Activated T-cell treated with anti-CD3 and anti-CD28 coated beads, Interleukin-2, amount 50 U/mL, for 72 hours (primary cell): Measurements from ENCODE around the gene VEGFA. TPM values are rescaled to one million over a fixed set of nuclear protein-coding genes. Genes with fewer than 3 reads are reported as not detected.

ENCODE experiments used
- ATAC-seq, 2 donors: fragments of 150-1000 bp; cut with Tn5 transposase; replicated peaks in 1 of 2; 2 replicates each; pipeline ENCODE4 v1.10.0; 2021; ENCODE audit warnings: moderate library complexity in 2 of 2, mild to moderate bottlenecking in 1 of 2
- DNase-seq, 2 donors: peaks; one replicate each; pipeline ENCODE4 v3.0.0; 2021 to 2022; ENCODE audit warnings: mixed read lengths in 1 of 2
- H3K27ac Mint-ChIP-seq: one replicate; pipeline ENCODE4 v1.8.0; 2022; ENCODE audit warnings: mild to moderate bottlenecking, moderate library complexity, mixed read lengths
- H3K27me3 Mint-ChIP-seq: one replicate; pipeline ENCODE4 v1.8.0; 2022; ENCODE audit warnings: low read depth, mixed read lengths
- H3K36me3 Mint-ChIP-seq, 2 donors: one replicate each; pipeline ENCODE4 v1.8.0; 2022; ENCODE audit warnings: mixed read lengths in 2 of 2, mild to moderate bottlenecking in 1 of 2; ENCODE audit not compliant: insufficient read depth in 2 of 2
- H3K4me1 Mint-ChIP-seq: one replicate; pipeline ENCODE4 v1.8.0; 2022; ENCODE audit warnings: low read depth, mixed read lengths
- H3K4me3 Mint-ChIP-seq, 2 donors: one replicate each; pipeline ENCODE4 v1.8.0; 2022; ENCODE audit warnings: mild to moderate bottlenecking in 2 of 2, mixed read lengths in 2 of 2, moderate library complexity in 2 of 2
- H3K9me3 Mint-ChIP-seq, 2 donors: one replicate each; pipeline ENCODE4 v1.8.0; 2022; ENCODE audit warnings: mixed read lengths in 2 of 2
- total RNA-seq, 2 donors: library from RNA; stranded (reverse); gene quantifications; one replicate each; pipeline ENCODE4 v1.2.3, GENCODE V29; 2022

The VEGFA gene
- total RNA-seq, 2 donors from 2014 or later, result 65.2 to 67.1 TPM

DNA sequence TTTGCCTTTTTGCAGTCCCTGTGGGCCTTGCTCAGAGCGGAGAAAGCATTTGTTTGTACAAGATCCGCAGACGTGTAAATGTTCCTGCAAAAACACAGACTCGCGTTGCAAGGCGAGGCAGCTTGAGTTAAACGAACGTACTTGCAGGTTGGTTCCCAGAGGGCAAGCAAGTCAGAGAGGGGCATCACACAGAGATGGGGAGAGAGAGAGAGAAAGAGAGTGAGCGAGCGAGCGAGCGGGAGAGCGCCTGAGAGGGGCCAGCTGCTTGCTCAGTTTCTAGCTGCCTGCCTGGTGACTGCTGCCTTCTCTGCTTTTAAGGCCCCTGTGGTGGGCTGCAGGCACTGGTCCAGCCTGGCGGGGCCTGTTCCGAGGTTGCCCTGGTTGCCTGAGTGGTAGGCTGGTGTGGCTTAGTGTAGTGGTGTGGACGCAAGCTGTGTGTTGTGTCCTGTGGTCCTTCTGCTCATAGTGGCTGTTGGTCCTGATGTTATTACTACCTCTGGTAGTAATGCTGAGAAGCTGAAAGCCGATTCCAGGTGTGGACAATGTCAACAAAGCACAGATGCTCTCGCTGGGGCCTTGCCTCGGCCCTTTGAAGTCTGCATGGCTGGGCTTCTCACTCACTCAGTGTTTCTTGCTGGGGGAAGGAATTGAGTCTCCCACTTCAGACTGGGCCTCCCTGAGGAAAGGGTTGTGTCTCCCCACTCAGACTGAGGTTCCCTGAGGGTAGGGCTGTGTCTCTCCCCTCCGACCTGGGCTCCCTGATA, 12.1 kb downstream of the VEGFA start:
- no peak overlapping the region for H3K27ac Mint-ChIP-seq
- DNase-seq, result no peak
- H3K9me3 Mint-ChIP-seq, result no peaks in the 10 kb centered on the region
- H3K27me3 Mint-ChIP-seq, result no peaks in the 10 kb centered on the region
- ATAC-seq, result no peak
- no peaks in the 10 kb centered on the region for H3K4me1 Mint-ChIP-seq
- no peak overlapping the region for H3K4me3 Mint-ChIP-seq
- peaks cover 6 to 22% of the 10 kb centered on the region in 2 donors for H3K36me3 Mint-ChIP-seq

DNA sequence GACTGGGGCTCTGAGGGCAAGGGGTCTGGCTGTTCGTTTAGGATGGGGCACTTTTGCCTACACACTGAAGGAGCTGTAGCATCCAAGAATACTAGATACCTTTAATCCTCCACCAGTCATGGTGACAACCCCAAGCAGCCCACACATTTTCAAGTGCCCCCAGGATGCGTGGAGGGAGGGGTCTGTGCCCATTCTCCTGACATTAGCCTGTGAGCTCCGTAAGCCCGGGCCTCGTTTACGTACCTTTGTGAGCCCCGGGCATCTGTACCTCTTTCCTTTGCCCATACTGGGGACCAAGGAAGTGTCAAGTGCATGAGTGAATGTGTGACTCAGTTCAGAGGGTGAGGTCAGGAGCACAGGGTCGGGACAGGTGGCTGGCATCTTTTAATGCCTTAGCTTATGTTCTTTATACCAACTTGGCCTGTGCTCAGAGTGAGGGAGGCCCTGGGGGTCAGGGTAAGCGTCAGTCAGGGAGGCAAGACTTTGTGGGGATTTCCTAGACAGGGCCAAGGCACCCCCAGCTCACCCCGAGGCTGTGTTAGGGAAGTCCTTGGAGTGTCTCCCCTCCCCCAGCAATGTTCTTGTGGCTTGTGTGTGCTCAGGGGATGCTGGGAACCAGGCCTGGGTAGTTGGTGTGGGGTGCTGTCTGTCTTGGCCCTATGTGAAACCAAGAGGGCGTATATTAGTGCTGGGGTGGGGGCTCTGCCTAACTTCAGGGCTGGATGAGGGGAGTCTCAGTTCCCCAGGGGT, 12.9 kb downstream of the VEGFA start:
- Mint-ChIP-seq H3K9me3 (no peaks in the 10 kb centered on the region), H3K27ac (no peak overlapping the region), H3K36me3 (peaks cover 5 to 22% of the 10 kb centered on the region in 2 donors), H3K4me1 (no peaks in the 10 kb centered on the region), H3K27me3 (no peaks in the 10 kb centered on the region), H3K4me3 (no peak overlapping the region)
- DNase-seq (no peak), ATAC-seq (no peak)

DNA sequence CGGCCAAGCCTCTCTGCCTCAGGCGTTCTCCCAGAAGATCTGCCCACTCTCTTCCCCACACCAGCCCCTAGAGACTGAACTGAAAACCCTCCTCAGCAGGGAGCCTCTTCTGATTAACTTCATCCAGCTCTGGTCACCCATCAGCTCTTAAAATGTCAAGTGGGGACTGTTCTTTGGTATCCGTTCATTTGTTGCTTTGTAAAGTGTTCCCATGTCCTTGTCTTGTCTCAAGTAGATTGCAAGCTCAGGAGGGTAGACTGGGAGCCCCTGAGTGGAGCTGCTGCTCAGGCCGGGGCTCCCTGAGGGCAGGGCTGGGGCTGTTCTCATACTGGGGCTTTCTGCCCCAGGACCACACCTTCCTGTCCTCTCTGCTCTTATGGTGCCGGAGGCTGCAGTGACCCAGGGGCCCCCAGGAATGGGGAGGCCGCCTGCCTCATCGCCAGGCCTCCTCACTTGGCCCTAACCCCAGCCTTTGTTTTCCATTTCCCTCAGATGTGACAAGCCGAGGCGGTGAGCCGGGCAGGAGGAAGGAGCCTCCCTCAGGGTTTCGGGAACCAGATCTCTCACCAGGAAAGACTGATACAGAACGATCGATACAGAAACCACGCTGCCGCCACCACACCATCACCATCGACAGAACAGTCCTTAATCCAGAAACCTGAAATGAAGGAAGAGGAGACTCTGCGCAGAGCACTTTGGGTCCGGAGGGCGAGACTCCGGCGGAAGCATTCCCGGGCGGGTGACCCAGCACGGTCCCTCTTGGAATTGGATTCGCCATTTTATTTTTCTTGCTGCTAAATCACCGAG, 14.2 kb downstream of the VEGFA start:
- DNase-seq, result no peak
- no peaks in the 10 kb centered on the region for H3K4me1 Mint-ChIP-seq
- no peak for ATAC-seq
- H3K4me3 Mint-ChIP-seq, result no peak overlapping the region
- H3K27ac Mint-ChIP-seq, result no peak overlapping the region
- no peaks in the 10 kb centered on the region for H3K9me3 Mint-ChIP-seq
- H3K36me3 Mint-ChIP-seq, result peaks cover 5 to 14% of the 10 kb centered on the region in 2 donors
- H3K27me3 Mint-ChIP-seq, result no peaks in the 10 kb centered on the region

DNA sequence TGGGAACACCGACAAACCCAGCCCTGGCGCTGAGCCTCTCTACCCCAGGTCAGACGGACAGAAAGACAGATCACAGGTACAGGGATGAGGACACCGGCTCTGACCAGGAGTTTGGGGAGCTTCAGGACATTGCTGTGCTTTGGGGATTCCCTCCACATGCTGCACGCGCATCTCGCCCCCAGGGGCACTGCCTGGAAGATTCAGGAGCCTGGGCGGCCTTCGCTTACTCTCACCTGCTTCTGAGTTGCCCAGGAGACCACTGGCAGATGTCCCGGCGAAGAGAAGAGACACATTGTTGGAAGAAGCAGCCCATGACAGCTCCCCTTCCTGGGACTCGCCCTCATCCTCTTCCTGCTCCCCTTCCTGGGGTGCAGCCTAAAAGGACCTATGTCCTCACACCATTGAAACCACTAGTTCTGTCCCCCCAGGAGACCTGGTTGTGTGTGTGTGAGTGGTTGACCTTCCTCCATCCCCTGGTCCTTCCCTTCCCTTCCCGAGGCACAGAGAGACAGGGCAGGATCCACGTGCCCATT, 15.3 kb downstream of the VEGFA start:
- no peaks in the 10 kb centered on the region for H3K27me3 Mint-ChIP-seq
- DNase-seq, result no peak
- H3K9me3 Mint-ChIP-seq, result no peaks in the 10 kb centered on the region
- H3K27ac Mint-ChIP-seq, result no peak overlapping the region
- no peaks in the 10 kb centered on the region for H3K4me1 Mint-ChIP-seq
- H3K4me3 Mint-ChIP-seq, result no peak overlapping the region
- no peak for ATAC-seq
- H3K36me3 Mint-ChIP-seq, result peaks cover 5 to 14% of the 10 kb centered on the region in 2 donors

DNA sequence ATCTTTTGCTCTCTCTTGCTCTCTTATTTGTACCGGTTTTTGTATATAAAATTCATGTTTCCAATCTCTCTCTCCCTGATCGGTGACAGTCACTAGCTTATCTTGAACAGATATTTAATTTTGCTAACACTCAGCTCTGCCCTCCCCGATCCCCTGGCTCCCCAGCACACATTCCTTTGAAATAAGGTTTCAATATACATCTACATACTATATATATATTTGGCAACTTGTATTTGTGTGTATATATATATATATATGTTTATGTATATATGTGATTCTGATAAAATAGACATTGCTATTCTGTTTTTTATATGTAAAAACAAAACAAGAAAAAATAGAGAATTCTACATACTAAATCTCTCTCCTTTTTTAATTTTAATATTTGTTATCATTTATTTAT, 15.9 kb downstream of the VEGFA start:
- Mint-ChIP-seq H3K27me3 (no peaks in the 10 kb centered on the region), H3K4me1 (no peaks in the 10 kb centered on the region), H3K27ac (no peak overlapping the region), H3K36me3 (peaks cover 5 to 12% of the 10 kb centered on the region in 2 donors), H3K9me3 (no peaks in the 10 kb centered on the region), H3K4me3 (no peak overlapping the region)
- DNase-seq (no peak), ATAC-seq (no peak)

DNA sequence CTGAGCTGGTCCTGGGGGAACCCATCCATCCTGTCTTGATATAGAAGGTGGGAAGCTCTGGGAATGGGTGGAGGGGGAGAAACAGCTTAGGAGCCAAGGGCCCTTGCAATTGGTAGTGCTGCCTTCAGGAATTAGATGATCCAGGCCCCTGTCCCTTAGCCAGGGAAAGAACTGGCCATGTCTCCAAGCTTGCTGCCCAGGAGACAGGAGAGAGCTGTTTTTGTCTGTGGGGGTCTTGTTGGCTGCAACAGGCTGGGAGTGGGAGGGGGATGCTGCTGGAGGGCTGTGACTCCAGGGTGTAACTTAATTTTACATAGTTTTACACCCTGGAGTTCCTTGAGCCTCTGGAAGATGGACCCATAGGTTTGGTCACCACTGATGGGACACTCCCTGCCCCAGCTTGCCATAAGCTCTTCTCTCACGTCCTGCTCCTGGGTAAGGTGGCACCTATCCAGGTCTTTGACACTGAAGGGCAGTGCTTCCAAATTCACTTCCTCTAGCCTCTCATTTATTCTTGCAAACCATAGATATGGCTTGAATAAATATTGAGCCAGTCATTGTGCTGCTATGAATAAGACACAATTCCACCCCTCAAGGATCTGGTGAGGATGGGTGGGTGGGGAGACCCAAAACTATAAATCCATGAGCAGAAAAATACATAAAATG, 16.8 kb downstream of the VEGFA start:
- no peak for ATAC-seq
- DNase-seq, result no peak
- peaks cover 3 to 8% of the 10 kb centered on the region in 2 donors for H3K36me3 Mint-ChIP-seq
- H3K9me3 Mint-ChIP-seq, result no peaks in the 10 kb centered on the region
- H3K27ac Mint-ChIP-seq, result no peak overlapping the region
- H3K27me3 Mint-ChIP-seq, result no peaks in the 10 kb centered on the region
- no peak overlapping the region for H3K4me3 Mint-ChIP-seq
- no peaks in the 10 kb centered on the region for H3K4me1 Mint-ChIP-seq

DNA sequence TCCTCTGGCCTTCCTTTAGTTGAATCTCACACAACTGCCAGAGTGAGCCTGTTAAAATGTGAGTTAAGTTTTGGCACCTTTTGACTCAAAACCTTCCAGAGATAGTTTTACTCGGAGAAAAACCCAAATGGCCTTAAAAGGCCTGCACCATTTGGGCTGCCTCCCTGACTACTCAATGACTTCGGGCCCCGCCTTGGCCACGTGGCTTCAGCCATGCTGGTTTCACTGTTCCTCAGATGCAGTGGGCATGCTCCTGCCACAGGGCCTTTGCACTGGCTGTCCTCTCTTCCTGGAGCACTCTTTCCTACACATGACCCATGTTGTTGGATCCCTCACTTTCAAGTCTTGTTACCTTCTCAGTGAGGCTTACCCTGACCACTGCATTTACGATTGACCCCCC, 18.3 kb downstream of the VEGFA start:
- Mint-ChIP-seq H3K4me3 (no peak overlapping the region), H3K27me3 (no peaks in the 10 kb centered on the region), H3K4me1 (no peaks in the 10 kb centered on the region), H3K36me3 (peaks cover 2 to 6% of the 10 kb centered on the region in 2 donors), H3K9me3 (no peaks in the 10 kb centered on the region), H3K27ac (no peak overlapping the region)
- DNase-seq, result no peak
- ATAC-seq, result no peak

DNA sequence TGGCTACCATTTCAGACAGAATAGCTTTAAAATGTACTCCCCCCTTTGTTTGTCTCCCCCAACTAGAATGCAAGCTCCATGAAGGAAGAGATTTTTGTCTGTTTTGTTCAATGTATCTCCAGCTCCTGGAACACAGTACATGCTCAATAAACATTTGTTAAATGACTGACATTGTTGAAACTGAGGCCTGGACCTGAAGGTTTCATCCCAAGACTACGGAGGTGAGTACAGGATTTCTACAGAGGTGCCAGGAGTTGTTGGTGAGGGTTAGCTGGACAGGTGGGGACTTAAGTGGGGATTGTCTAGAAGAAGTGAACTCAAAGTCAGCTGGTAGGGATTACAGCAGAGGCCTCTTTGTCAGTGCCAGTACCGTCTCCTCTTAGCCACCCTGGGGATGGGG, 19.4 kb downstream of the VEGFA start:
- H3K27me3 Mint-ChIP-seq, result no peaks in the 10 kb centered on the region
- no peak for ATAC-seq
- H3K36me3 Mint-ChIP-seq, result peaks cover 1 to 3% of the 10 kb centered on the region in 2 donors
- no peaks in the 10 kb centered on the region for H3K9me3 Mint-ChIP-seq
- no peak overlapping the region for H3K27ac Mint-ChIP-seq
- H3K4me1 Mint-ChIP-seq, result no peaks in the 10 kb centered on the region
- H3K4me3 Mint-ChIP-seq, result no peak overlapping the region
- no peak for DNase-seq

DNA sequence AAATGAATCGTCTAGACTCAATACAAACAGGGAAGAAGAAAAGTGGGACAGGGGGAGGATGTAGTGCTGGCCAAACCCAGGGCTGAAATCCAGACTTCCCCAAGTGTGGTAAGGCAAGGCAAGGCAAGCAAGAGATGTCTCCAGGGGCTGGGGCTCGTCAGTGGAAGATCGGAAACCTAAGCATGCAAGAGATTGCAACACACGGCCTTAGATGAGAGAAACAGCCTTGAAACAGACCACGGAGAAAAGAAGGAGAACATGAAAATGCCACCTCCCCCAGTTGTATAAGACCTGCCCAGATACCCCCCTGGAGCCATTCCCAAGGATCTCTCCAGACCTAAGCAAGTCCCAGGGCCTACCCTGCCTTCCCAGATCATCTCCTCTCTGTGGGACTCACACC, 20.0 kb downstream of the VEGFA start:
- no peaks in the 10 kb centered on the region for H3K36me3 Mint-ChIP-seq
- no peaks in the 10 kb centered on the region for H3K9me3 Mint-ChIP-seq
- DNase-seq (no peak), ATAC-seq (no peak)
- no peaks in the 10 kb centered on the region for H3K27me3 Mint-ChIP-seq
- no peaks in the 10 kb centered on the region for H3K4me1 Mint-ChIP-seq
- H3K4me3 Mint-ChIP-seq, result no peak overlapping the region
- H3K27ac Mint-ChIP-seq, result no peak overlapping the region

DNA sequence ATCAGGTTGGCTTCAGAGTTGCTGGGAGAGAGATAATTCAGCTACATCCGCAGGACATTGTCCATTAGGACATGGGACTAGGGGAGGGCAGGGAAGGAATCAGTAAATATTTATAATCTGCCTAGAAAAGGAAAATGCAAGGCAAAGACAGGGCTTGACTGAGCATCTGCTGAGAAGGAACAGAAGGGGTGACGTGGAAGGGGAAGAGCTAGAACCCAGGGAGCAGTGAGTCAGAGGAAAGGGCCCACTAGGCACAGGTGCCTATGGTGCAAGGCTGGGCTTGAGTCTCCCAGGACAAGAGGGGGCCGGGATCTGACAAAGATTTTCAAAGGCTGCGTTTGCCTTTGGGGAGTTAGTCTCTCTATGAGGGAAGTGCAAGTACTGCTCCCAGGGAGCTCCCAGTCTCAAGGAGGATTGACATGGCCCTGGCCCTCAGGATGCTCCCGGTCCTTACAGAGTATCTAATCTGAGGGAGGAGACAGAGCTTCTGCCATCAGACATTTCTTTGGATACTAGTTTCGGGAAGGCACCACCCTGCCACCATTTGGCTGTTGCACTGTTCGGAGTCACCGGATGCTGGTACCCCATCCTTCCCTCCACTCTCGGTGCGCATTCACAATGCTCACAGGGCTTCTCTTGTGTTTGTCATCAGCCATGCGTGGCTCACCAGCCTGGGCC, 21.9 kb downstream of the VEGFA start:
- no peaks in the 10 kb centered on the region for H3K36me3 Mint-ChIP-seq

DNA sequence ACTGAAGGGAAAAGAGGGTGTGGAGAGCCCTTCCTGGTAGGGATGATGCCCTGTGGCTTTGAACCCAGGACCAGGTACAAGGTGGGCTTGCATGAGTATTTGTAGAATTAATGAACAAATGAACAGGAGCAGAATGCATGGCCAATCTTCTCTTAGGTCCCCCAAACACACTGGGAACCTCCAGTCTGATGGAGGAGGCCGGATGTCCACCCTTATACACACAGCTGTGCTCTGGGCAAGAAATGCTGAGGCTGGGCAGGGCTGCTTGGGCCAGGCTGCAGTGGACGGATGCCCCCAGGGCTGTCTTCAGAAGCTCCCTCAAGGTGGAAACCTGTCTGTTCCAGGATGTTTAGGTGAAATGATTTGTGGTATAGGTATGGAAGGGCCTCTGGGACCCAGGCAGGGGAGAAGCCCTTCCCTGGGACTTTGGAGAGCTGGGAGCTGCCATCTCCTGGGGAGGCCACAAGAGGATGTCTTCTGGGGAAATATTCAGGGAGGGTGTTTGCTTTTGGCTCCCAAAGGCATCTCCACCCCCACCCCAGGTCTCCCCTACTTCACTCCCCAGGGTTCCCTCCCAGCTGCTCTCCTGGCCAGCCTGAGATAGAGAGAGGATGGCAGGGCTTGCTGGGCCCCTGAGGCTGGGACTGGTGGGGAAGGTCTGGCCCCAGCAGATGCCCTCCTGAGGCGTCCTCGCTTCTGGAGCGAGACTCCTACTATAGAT, 23.3 kb downstream of the VEGFA start:
- ATAC-seq (no peak), DNase-seq (no peak)
- H3K27me3 Mint-ChIP-seq, result no peaks in the 10 kb centered on the region
- H3K4me1 Mint-ChIP-seq, result no peaks in the 10 kb centered on the region
- H3K36me3 Mint-ChIP-seq, result no peaks in the 10 kb centered on the region
- no peak overlapping the region for H3K27ac Mint-ChIP-seq
- no peak overlapping the region for H3K4me3 Mint-ChIP-seq
- no peaks in the 10 kb centered on the region for H3K9me3 Mint-ChIP-seq

More for the DNA sequence above, 21.9 kb downstream of the VEGFA start:
- DNase-seq (no peak), ATAC-seq (peak in 1 of 2 donors; percentile 7)
- Mint-ChIP-seq H3K4me3 (no peak overlapping the region), H3K27ac (no peak overlapping the region), H3K4me1 (no peaks in the 10 kb centered on the region), H3K9me3 (no peaks in the 10 kb centered on the region), H3K27me3 (no peaks in the 10 kb centered on the region)

DNA sequence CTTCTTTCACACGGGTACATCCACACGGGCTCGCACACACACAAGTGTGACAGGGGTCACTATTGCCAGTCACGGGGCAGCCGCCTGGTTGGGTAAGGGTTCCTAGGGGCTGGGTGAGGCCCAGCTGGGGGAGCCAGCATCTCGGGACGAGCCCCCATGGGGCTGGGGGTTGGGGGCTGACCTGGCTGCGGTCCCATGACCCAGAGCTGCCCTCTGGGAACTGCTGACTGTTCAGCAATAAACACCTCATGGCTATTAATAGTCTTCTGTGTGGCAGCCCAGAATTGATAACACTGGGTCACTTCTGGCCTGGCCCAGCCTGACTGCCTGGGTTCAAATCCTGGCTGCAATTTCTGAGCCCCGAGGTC, 23.8 kb downstream of the VEGFA start:
- DNase-seq (no peak), ATAC-seq (no peak)
- H3K27ac Mint-ChIP-seq, result no peak overlapping the region
- H3K9me3 Mint-ChIP-seq, result no peaks in the 10 kb centered on the region
- H3K36me3 Mint-ChIP-seq, result no peaks in the 10 kb centered on the region
- H3K27me3 Mint-ChIP-seq, result no peaks in the 10 kb centered on the region
- H3K4me1 Mint-ChIP-seq, result no peaks in the 10 kb centered on the region
- H3K4me3 Mint-ChIP-seq, result no peak overlapping the region
